Endothelial cell of umbilical vein (primary cell): Measurements from ENCODE around the gene ZNF879. TPM values are rescaled to one million over a fixed set of nuclear protein-coding genes. Genes with fewer than 3 reads are reported as not detected.

Source experiments
- BruUV-seq: library from RNA; stranded (reverse); fragments of 400-500 nt; replicated peaks from 2 replicates; lab custom pipeline; 2021; lab: Mats Ljungman, UMichigan
- CTCF ChIA-PET: fragments of 300-600, 350-600 bp; sonication (Branson Sonifier 250); formaldehyde crosslinking; loops from one replicate; lab custom pipeline; 2021; ENCODE audit warnings: antibody characterized with exemption, inconsistent platforms; lab: Charles Lee
- POLR2A ChIA-PET: fragments of 300-600, 350-600 bp; sonication (Branson Sonifier 250); formaldehyde crosslinking; loops from one replicate; lab custom pipeline; 2021; ENCODE audit warnings: antibody characterized with exemption, inconsistent platforms; lab: Charles Lee
- DNase-seq: peaks from one replicate; pipeline ENCODE4 v3.0.0-alpha.2; 2011; ENCODE audit warnings: low read depth, low spot score
- FAIRE-seq: peaks from 2 replicates; lab custom pipeline; 2011; peaks lifted over from hg19 to GRCh38; lab: Jason Lieb, UNC
- H2AFZ ChIP-seq: 2 replicates; pipeline ENCODE4 v1.6.0; 2012; ENCODE audit warnings: low read depth, low read length, control low read depth, inconsistent platforms
- H3K27ac ChIP-seq: 2 replicates; pipeline ENCODE4 v1.5.1; 2011; ENCODE audit warnings: low read depth, mild to moderate bottlenecking, control low read depth, low read length, moderate library complexity; ENCODE audit not compliant: insufficient read depth
- H3K27me3 ChIP-seq, 2 experiments: 2 replicates each; pipeline versions ENCODE4 v1.6.0 to v1.6.1; 2011; ENCODE audit warnings: low read length in 2 of 2, mixed read lengths in 1 of 2; ENCODE audit not compliant: control insufficient read depth in 2 of 2, insufficient read depth in 2 of 2
- H3K36me3 ChIP-seq, 2 experiments: 2 replicates in 1 of 2; 3 replicates in 1 of 2; pipeline ENCODE4 v1.5.1; 2011; ENCODE audit warnings: low read length in 2 of 2, mild to moderate bottlenecking in 1 of 2, moderate library complexity in 1 of 2; ENCODE audit not compliant: control insufficient read depth in 2 of 2, insufficient read depth in 2 of 2; ENCODE audit errors: extremely low read depth in 1 of 2
- H3K4me1 ChIP-seq: 3 replicates; pipeline ENCODE4 v1.5.1; 2011; ENCODE audit warnings: mild to moderate bottlenecking, low read length; ENCODE audit not compliant: control insufficient read depth, insufficient read depth; ENCODE audit errors: extremely low read depth
- H3K4me2 ChIP-seq: 2 replicates; pipeline ENCODE4 v1.6.1; 2011; ENCODE audit warnings: low read length, control low read depth, mixed read lengths; ENCODE audit not compliant: insufficient read depth
- H3K4me3 ChIP-seq, 3 experiments: fragments of 200-600 bp in 1 of 3; sonication (generic), shearing (Covaris generic) in 1 of 3; replicated peaks in 1 of 3; 2 replicates each; pipeline ENCODE4 v1.5.1; 2011 to 2016; ENCODE audit warnings: control low read depth in 3 of 3, low read length in 3 of 3, mild to moderate bottlenecking in 2 of 3, inconsistent platforms in 1 of 3, low read depth in 1 of 3, moderate library complexity in 1 of 3; ENCODE audit not compliant: insufficient read depth in 1 of 3
- H3K79me2 ChIP-seq: 2 replicates; pipeline ENCODE4 v1.6.0; 2012; ENCODE audit warnings: low read length, inconsistent platforms; ENCODE audit not compliant: control insufficient read depth, insufficient read depth
- H3K9ac ChIP-seq: replicated peaks from 2 replicates; pipeline ENCODE3; 2011; ENCODE audit warnings: low read length, control low read depth; ENCODE audit not compliant: insufficient read depth; ENCODE audit errors: extremely low read depth
- H3K9me1 ChIP-seq: replicated peaks from 3 replicates; pipeline ENCODE4 v1.6.0; 2011; ENCODE audit warnings: mild to moderate bottlenecking, low read length; ENCODE audit not compliant: control insufficient read depth, insufficient read depth; ENCODE audit errors: extremely low read depth
- H3K9me3 ChIP-seq: replicated peaks from 2 replicates; pipeline ENCODE4 v1.5.1; 2012; ENCODE audit warnings: low read length, inconsistent platforms; ENCODE audit not compliant: control insufficient read depth, insufficient read depth
- H4K20me1 ChIP-seq: replicated peaks from 2 replicates; pipeline ENCODE3; 2011; ENCODE audit warnings: mild to moderate bottlenecking, low read length; ENCODE audit not compliant: control insufficient read depth, insufficient read depth; ENCODE audit errors: extremely low read depth
- EZH2 ChIP-seq: IDR thresholded peaks from 2 replicates; pipeline ENCODE4 v1.6.1; 2012; ENCODE audit warnings: borderline replicate concordance, low read depth, mild to moderate bottlenecking, moderate library complexity, low read length, inconsistent platforms; ENCODE audit not compliant: severe bottlenecking
- FOS ChIP-seq: IDR thresholded peaks from 2 replicates; pipeline ENCODE4 v1.6.1; 2011; ENCODE audit warnings: mild to moderate bottlenecking, low read length, moderate library complexity, borderline replicate concordance; ENCODE audit not compliant: insufficient read depth
- JUN ChIP-seq: IDR thresholded peaks from 2 replicates; pipeline ENCODE4 v1.6.1; 2011; ENCODE audit warnings: borderline replicate concordance, low read depth; ENCODE audit not compliant: insufficient read length, insufficient read depth
- MYC ChIP-seq: IDR thresholded peaks from one replicate; pipeline ENCODE4 v1.6.1; 2011; ENCODE audit warnings: mild to moderate bottlenecking, low read depth, low read length
- POLR2A ChIP-seq: IDR thresholded peaks from 2 replicates; pipeline ENCODE4 v1.6.1; 2012; ENCODE audit warnings: low read depth, mild to moderate bottlenecking, control low read depth, low read length
- POLR2AphosphoS5 ChIP-seq: IDR thresholded peaks from 2 replicates; pipeline ENCODE4 v1.6.1; 2012; ENCODE audit warnings: low read depth, mild to moderate bottlenecking, control low read depth, low read length, moderate library complexity; ENCODE audit not compliant: insufficient read depth
- dilution Hi-C: fragments of 300-500 bp; cut with MboI; formaldehyde crosslinking; loops from one replicate; pipeline ENCODE4 v1.15.0; 2019; ENCODE audit warnings: low sequenced_read_pairs; ENCODE audit not compliant: extremely low pct_ligation_motif_present
- intact Hi-C: fragments of 100-400 bp; cut with micrococcal nuclease; formaldehyde crosslinking; loops from one replicate; pipeline ENCODE4 v1.10.0; 2022
- polyA plus RNA-seq, 4 experiments: library from polyadenylated mRNA; depleted of rRNA in 3 of 4; stranded (reverse) in 3 of 4; unstranded in 1 of 4; fragments of >200 nt; gene quantifications; 2 replicates each; pipeline versions ENCODE4 v1.2.1 to v1.2.3, GENCODE V29; 2011 to 2012; ENCODE audit warnings: missing spikeins in 1 of 4
- total RNA-seq: library from RNA; stranded (reverse); gene quantifications from 2 replicates; pipeline ENCODE4 v1.2.3, GENCODE V29; 2021

ZNF879 gene
- total and polyA plus RNA-seq, 2 donors (not counting 3 experiments of a cell fraction or from before 2014, with no cell fraction given), result 2.4 to 2.7 TPM

- FAIRE-seq, result no peak
- Histone ChIP-seq H3K79me2 (no peaks in the 10 kb centered on the region), H3K4me1 (no peaks in the 10 kb centered on the region), H3K4me2 (no peak overlapping the region), H3K9me1 (no peaks in the 10 kb centered on the region), H3K36me3 (no peaks in the 10 kb centered on the region), H3K9me3 (peaks cover 4% of the 10 kb centered on the region), H3K4me3 (no peak overlapping the region), H2AFZ (no peak overlapping the region), H3K27me3 (no peaks in the 10 kb centered on the region), H4K20me1 (no peaks in the 10 kb centered on the region), H3K27ac (no peak overlapping the region), H3K9ac (no peak overlapping the region)
- DNase-seq, result no peak
- no peak for TF ChIP-seq FOS
- TF ChIP-seq EZH2, result no peak
- no peak for TF ChIP-seq POLR2A
- no peak for TF ChIP-seq POLR2AphosphoS5
- intact Hi-C loops (no loop called here), dilution Hi-C loops (no loop called here)
- POLR2A ChIA-PET, result no interaction called here
- CTCF ChIA-PET, result no interaction called here
- no TSS peak for BruUV-seq
Measured at GRCh38 chr5:178993236-178993765, 30.3 kb upstream of the ZNF879 start.

GRCh38 chr5:178993955-178994579 lies 29.5 kb upstream of the ZNF879 start:
- POLR2A ChIA-PET, result no interaction called here
- peaks cover 4% of the 10 kb centered on the region for H3K9me3 ChIP-seq
- dilution Hi-C loops, result no loop called here

More at GRCh38 chr5:178993955-178994579, 29.5 kb upstream of the ZNF879 start:
- Histone ChIP-seq H3K27me3 (no peaks in the 10 kb centered on the region), H3K4me3 (no peak overlapping the region), H3K27ac (no peak overlapping the region), H3K4me2 (no peak overlapping the region), H3K4me1 (no peaks in the 10 kb centered on the region), H2AFZ (no peak overlapping the region), H3K79me2 (no peaks in the 10 kb centered on the region), H3K36me3 (no peaks in the 10 kb centered on the region), H3K9ac (no peak overlapping the region), H4K20me1 (no peaks in the 10 kb centered on the region), H3K9me1 (no peaks in the 10 kb centered on the region)
- no peak for DNase-seq
- BruUV-seq, result no TSS peak
- TF ChIP-seq POLR2A (no peak), FOS (no peak), JUN (no peak), MYC (no peak), POLR2AphosphoS5 (no peak), EZH2 (no peak)
- intact Hi-C loops, result no loop called here
- FAIRE-seq, result no peak
- CTCF ChIA-PET, result no interaction called here
